HCT116 (cell line): ENCODE data around the gene POGK. TPM values are rescaled to one million over a fixed set of nuclear protein-coding genes. Genes with fewer than 3 reads are reported as not detected.

Experiments
- ATAC-seq: fragments of 200-7000 bp; cut with Tn5 transposase; 2 replicates; pipeline ENCODE4 v1.9.1; 2020; ENCODE audit warnings: mild to moderate bottlenecking, moderate library complexity
- BruUV-seq: library from RNA; stranded (reverse); fragments of 400-500 nt; replicated peaks from 2 replicates; lab custom pipeline; 2021; lab: Mats Ljungman, UMichigan
- CTCF ChIA-PET: fragments of 300-600 bp; sonication (Branson Sonifier 250); formaldehyde crosslinking; loops from one replicate; lab custom pipeline; 2021; ENCODE audit warnings: antibody characterized with exemption; lab: Charles Lee
- POLR2A ChIA-PET: fragments of 300-600, 350-600 bp; sonication (Branson Sonifier 250); formaldehyde crosslinking; loops from one replicate; lab custom pipeline; 2021; ENCODE audit warnings: antibody characterized with exemption; lab: Charles Lee
- RAD21 ChIA-PET, 2 experiments: fragments of 300-600 bp; sonication (Branson Sonifier 250); formaldehyde crosslinking; loops; one replicate each; lab custom pipeline; 2023; ENCODE audit warnings: low total read pairs in 2 of 2; ENCODE audit not compliant: uncharacterized antibody in 2 of 2, unreplicated experiment in 2 of 2, low non-redundant PET in 1 of 2; lab: Charles Lee
- DNase-seq: peaks from one replicate; pipeline ENCODE4 v3.0.0-alpha.2; 2010; ENCODE audit warnings: low read depth, low spot score
- H2AFZ ChIP-seq: fragments of 200-600 bp; shearing (Covaris generic), sonication (generic); 2 replicates; pipeline ENCODE4 v1.6.1; 2017; ENCODE audit warnings: low read depth, mixed run types, mixed read lengths, antibody characterized with exemption, low read length; ENCODE audit not compliant: poor library complexity, severe bottlenecking
- H3K27ac ChIP-seq: 2 replicates; pipeline ENCODE4 v1.5.1; 2012; ENCODE audit warnings: low read depth, low read length
- H3K27me3 ChIP-seq: fragments of 200-600 bp; sonication (generic); 2 replicates; pipeline ENCODE4 v1.6.1; 2016; ENCODE audit warnings: mixed run types, low read length, mixed read lengths; ENCODE audit not compliant: insufficient read depth
- H3K36me3 ChIP-seq, 2 experiments: fragments of 200-500 bp in 1 of 2; fragments of 200-600 bp in 1 of 2; sonication (Bioruptor generic) in 1 of 2; sonication (generic) in 1 of 2; 2 replicates each; pipeline versions ENCODE4 v1.5.1 to v1.6.1; 2014 to 2016; ENCODE audit warnings: low read length in 2 of 2, inconsistent platforms in 1 of 2, mixed read lengths in 1 of 2, mixed run types in 1 of 2; ENCODE audit not compliant: insufficient read depth in 2 of 2, control insufficient read depth in 1 of 2
- H3K4me1 ChIP-seq, 2 experiments: fragments of 200-600 bp in 1 of 2; sonication (generic) in 1 of 2; 2 replicates each; pipeline versions ENCODE4 v1.5.1 to v1.6.1; 2012 to 2017; ENCODE audit warnings: low read length in 2 of 2, inconsistent platforms in 1 of 2, mild to moderate bottlenecking in 1 of 2, mixed read lengths in 1 of 2, mixed run types in 1 of 2, moderate library complexity in 1 of 2; ENCODE audit not compliant: insufficient read depth in 2 of 2, control insufficient read depth in 1 of 2
- H3K4me2 ChIP-seq: fragments of 200-600 bp; sonication (generic); 2 replicates; pipeline ENCODE4 v1.6.1; 2017; ENCODE audit warnings: mixed run types, low read length, mixed read lengths
- H3K4me3 ChIP-seq, 2 experiments: fragments of 200-600 bp in 1 of 2; sonication (generic) in 1 of 2; replicated peaks in 1 of 2; 2 replicates each; pipeline ENCODE4 v1.5.1; 2011 to 2016; ENCODE audit warnings: low read length in 2 of 2, control low read depth in 1 of 2, low read depth in 1 of 2, mild to moderate bottlenecking in 1 of 2, mixed read lengths in 1 of 2, mixed run types in 1 of 2
- H3K79me2 ChIP-seq: fragments of 200-600 bp; sonication (generic); 2 replicates; pipeline ENCODE4 v1.6.1; 2017; ENCODE audit warnings: mild to moderate bottlenecking, mixed run types, low read length, moderate library complexity, mixed read lengths; ENCODE audit not compliant: insufficient read depth
- H3K9ac ChIP-seq: fragments of 200-600 bp; sonication (generic); 2 replicates; pipeline ENCODE4 v1.6.1; 2016; ENCODE audit warnings: low read length, mixed read lengths
- H3K9me2 ChIP-seq: fragments of 200-600 bp; sonication (generic), shearing (Covaris generic); 2 replicates; pipeline ENCODE4 v1.6.1; 2017; ENCODE audit warnings: mixed run types, mild to moderate bottlenecking, moderate library complexity; ENCODE audit not compliant: insufficient read depth
- H3K9me3 ChIP-seq, 2 experiments: fragments of 200-500 bp in 1 of 2; fragments of 200-600 bp in 1 of 2; sonication (Bioruptor generic) in 1 of 2; sonication (generic) in 1 of 2; 2 replicates each; pipeline ENCODE4 v1.6.1; 2014 to 2017; ENCODE audit warnings: low read length in 2 of 2, mixed read lengths in 2 of 2, inconsistent platforms in 1 of 2, low read depth in 1 of 2, mild to moderate bottlenecking in 1 of 2, mixed run types in 1 of 2, moderate library complexity in 1 of 2; ENCODE audit not compliant: control insufficient read depth in 1 of 2, insufficient read depth in 1 of 2
- H4K20me1 ChIP-seq: fragments of 200-600 bp; sonication (generic), shearing (Covaris generic); 2 replicates; pipeline ENCODE4 v1.6.1; 2017; ENCODE audit warnings: mixed run types, mild to moderate bottlenecking, moderate library complexity; ENCODE audit not compliant: insufficient read depth
- CBX3 ChIP-seq: IDR thresholded peaks from 2 replicates; pipeline ENCODE4 v1.6.1; 2012; ENCODE audit warnings: low read depth
- CEBPB ChIP-seq: IDR thresholded peaks from 2 replicates; pipeline ENCODE4 v1.6.1; 2012; ENCODE audit warnings: low read depth
- EZH2phosphoT487 ChIP-seq: fragments of 200-600 bp; IDR thresholded peaks from 2 replicates; pipeline ENCODE4 v1.6.1; 2018; ENCODE audit warnings: antibody characterized with exemption, borderline replicate concordance
- FOSL1 ChIP-seq: IDR thresholded peaks from 2 replicates; pipeline ENCODE4 v1.6.1; 2012; ENCODE audit warnings: low read depth
- JUND ChIP-seq: IDR thresholded peaks from 2 replicates; pipeline ENCODE4 v1.6.1; 2012
- POLR2A ChIP-seq: IDR thresholded peaks from 2 replicates; pipeline ENCODE4 v1.7.0; 2011; ENCODE audit warnings: borderline replicate concordance; ENCODE audit not compliant: insufficient read depth, insufficient read length; ENCODE audit errors: extremely low read depth
- RAD21 ChIP-seq: IDR thresholded peaks from 2 replicates; pipeline ENCODE4 v1.6.1; 2012; ENCODE audit warnings: low read depth, mild to moderate bottlenecking
- REST ChIP-seq: IDR thresholded peaks from 2 replicates; pipeline ENCODE4 v1.6.1; 2012; ENCODE audit warnings: low read depth
- SIN3A ChIP-seq: IDR thresholded peaks from 2 replicates; pipeline ENCODE4 v1.6.1; 2012; ENCODE audit warnings: low read depth
- ZFX ChIP-seq: fragments of 450-650 bp; IDR thresholded peaks from 2 replicates; pipeline ENCODE4 v1.6.1; 2017
- intact Hi-C: fragments of 100-400 bp; cut with micrococcal nuclease; formaldehyde crosslinking; loops from 2 replicates; pipeline ENCODE4 v1.10.0; 2022
- total RNA-seq: library from RNA; stranded (reverse); gene quantifications from one replicate; pipeline ENCODE4 v1.2.1, GENCODE V29; 2021; ENCODE audit not compliant: unreplicated experiment
- TF ChIP-seq, protein P1 (sequence below), 3 experiments: fragments of 200-600 bp in 1 of 3; sonication (generic) in 1 of 3; IDR thresholded peaks in 2 of 3; conservative IDR thresholded peaks in 1 of 3; 2 replicates each; pipeline ENCODE4 v1.5.1; 2012 to 2017; ENCODE audit warnings: low read depth in 2 of 3, low read length in 2 of 3, antibody characterized with exemption in 1 of 3, borderline replicate concordance in 1 of 3, control low read depth in 1 of 3, mild to moderate bottlenecking in 1 of 3, mixed read lengths in 1 of 3, mixed run types in 1 of 3, moderate library complexity in 1 of 3; ENCODE audit not compliant: insufficient read depth in 1 of 3
- TF ChIP-seq, protein P2 (sequence below): IDR thresholded peaks from 2 replicates; pipeline ENCODE4 v1.6.1; 2012

The POGK gene
- total RNA-seq, 1 experiment from 2014 or later = 35.6 TPM

- Histone ChIP-seq H3K4me2 (peak overlapping the region; percentile 88; the same call in 1 of the 2 replicates), H3K9ac (no peak overlapping the region), H2AFZ (no peak overlapping the region), H3K4me3 (peak overlapping the region in 1 of 2 experiments; percentile 69; a peak in 2 of 4 replicates), H3K27me3 (no peaks in the 10 kb centered on the region), H3K4me1 (peaks cover 15 to 21% of the 10 kb centered on the region in 2 experiments), H3K36me3 (no peaks in the 10 kb centered on the region), H3K79me2 (peaks cover 62% of the 10 kb centered on the region), H3K9me3 (no peaks in the 10 kb centered on the region), H3K27ac (no peak overlapping the region), H3K9me2 (no peaks in the 10 kb centered on the region), H4K20me1 (0 out of 2 replicates have a peak, but pooled peaks cover 6% of the 10 kb centered on the region)
- no peak for DNase-seq
- intact Hi-C loops = no loop called here
- ChIA-PET RAD21 (no interaction called here), POLR2A (interaction anchor here (1.0 kb wide), 1 partner anchor 19 kb away, joined by 3 read pairs; no protein-coding TSS in a partner anchor), CTCF (no interaction called here)
- BruUV-seq = no TSS peak
- ATAC-seq = no peak
- TF ChIP-seq SIN3A (no peak), CBX3 (no peak), RAD21 (no peak), JUND (no peak), EZH2phosphoT487 (no peak), FOSL1 (no peak), REST (no peak), CEBPB (no peak), ZFX (no peak), POLR2A (no peak)
- TF ChIP-seq, protein P1, sequence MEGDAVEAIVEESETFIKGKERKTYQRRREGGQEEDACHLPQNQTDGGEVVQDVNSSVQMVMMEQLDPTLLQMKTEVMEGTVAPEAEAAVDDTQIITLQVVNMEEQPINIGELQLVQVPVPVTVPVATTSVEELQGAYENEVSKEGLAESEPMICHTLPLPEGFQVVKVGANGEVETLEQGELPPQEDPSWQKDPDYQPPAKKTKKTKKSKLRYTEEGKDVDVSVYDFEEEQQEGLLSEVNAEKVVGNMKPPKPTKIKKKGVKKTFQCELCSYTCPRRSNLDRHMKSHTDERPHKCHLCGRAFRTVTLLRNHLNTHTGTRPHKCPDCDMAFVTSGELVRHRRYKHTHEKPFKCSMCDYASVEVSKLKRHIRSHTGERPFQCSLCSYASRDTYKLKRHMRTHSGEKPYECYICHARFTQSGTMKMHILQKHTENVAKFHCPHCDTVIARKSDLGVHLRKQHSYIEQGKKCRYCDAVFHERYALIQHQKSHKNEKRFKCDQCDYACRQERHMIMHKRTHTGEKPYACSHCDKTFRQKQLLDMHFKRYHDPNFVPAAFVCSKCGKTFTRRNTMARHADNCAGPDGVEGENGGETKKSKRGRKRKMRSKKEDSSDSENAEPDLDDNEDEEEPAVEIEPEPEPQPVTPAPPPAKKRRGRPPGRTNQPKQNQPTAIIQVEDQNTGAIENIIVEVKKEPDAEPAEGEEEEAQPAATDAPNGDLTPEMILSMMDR (IDR thresholded peaks at IDR 0.05 in 2 of 3, conservative IDR thresholded peaks at IDR 0.05 in 1 of 3; ENCODE audit: borderline replicate concordance in 1 of 3, insufficient read depth in 1 of 3, low read depth in 2 of 3, low read length in 2 of 3) = no peak
- TF ChIP-seq, protein P2, sequence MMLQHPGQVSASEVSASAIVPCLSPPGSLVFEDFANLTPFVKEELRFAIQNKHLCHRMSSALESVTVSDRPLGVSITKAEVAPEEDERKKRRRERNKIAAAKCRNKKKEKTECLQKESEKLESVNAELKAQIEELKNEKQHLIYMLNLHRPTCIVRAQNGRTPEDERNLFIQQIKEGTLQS = no peak
Measured at GRCh38 chr1:166874464-166874863, 35.2 kb downstream of the POGK start.
